Measurements from ENCODE around the gene RAPGEF4. TPM values are rescaled to one million over a fixed set of nuclear protein-coding genes. Genes with fewer than 3 reads are reported as not detected.

Gene RAPGEF4
- total and polyA plus RNA-seq, 2 of the 8 experiments (the other 6 are each of a cell fraction or from before 2014, with no cell fraction given), result 1.2 to 2.6 TPM

DNA sequence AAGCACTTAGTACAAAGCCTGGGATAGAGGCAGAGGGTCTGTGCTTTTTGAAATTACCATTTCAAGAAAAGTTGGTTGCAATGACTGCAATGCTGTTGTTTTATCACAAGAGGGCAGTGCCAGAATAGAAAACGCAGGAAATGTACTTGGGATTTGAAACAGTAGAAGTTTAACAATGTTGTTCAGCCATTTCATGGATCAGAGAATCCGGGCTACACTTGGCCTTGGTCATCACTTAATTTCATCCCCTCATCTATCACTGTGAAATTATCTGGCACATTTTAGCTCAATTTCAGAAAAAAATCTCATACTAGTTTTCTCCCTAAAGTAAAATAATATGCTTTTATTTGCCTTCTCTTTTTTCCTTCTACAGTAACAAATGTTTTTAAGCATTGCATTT, 70.8 kb downstream of the RAPGEF4 start:
- H3K4ac ChIP-seq (replicated peaks; ENCODE audit: insufficient read length, low read depth, low read length), result no peak overlapping the region
- H3K4me2 ChIP-seq (ENCODE audit: insufficient read depth in 1 of 2, low read depth in 2 of 2, low read length in 2 of 2), result no peak overlapping the region
- peak; percentile 92 for FAIRE-seq

More for the DNA sequence above, 70.8 kb downstream of the RAPGEF4 start:
- peaks cover 13 to 15% of the 10 kb centered on the region in 2 experiments for H3K9me3 ChIP-seq (ENCODE audit: insufficient read depth in 2 of 2, low read depth in 1 of 2, low read length in 1 of 2)
- no peak overlapping the region for H2BK12ac ChIP-seq (ENCODE audit: low read depth, low read length)
- no peak overlapping the region for H3K14ac ChIP-seq (ENCODE audit: insufficient read length)
- H3K23me2 ChIP-seq (ENCODE audit: low read depth, low read length), result no peaks in the 10 kb centered on the region; the same call in 1 of the 2 replicates
- no peak overlapping the region for H3K27ac ChIP-seq (ENCODE audit: low read depth, low read length)
- H4K20me1 ChIP-seq (replicated peaks in 1 of 2; ENCODE audit: control insufficient read depth in 1 of 2, insufficient read depth in 2 of 2, low read length in 2 of 2), result no peaks in the 10 kb centered on the region
- H3K23ac ChIP-seq (ENCODE audit: insufficient read length), result no peak overlapping the region
- DNase-seq (ENCODE audit: low read depth in 1 of 2, low spot score in 2 of 2), result no peak
- peak overlapping the region; percentile 27; the same call in 1 of the 2 replicates for H2AFZ ChIP-seq (ENCODE audit: low read length)
- no peak overlapping the region for H4K91ac ChIP-seq (replicated peaks; ENCODE audit: insufficient read length, low read length)
- no peak overlapping the region for H4K5ac ChIP-seq (ENCODE audit: insufficient read length, low read depth, low read length)
- no peak for TF ChIP-seq SUZ12 (IDR thresholded peaks at IDR 0.05; ENCODE audit: low read length)
- TF ChIP-seq ATF3 (IDR thresholded peaks at IDR 0.05; ENCODE audit: insufficient read depth, low read depth, low read length), result no peak
- no peak for TF ChIP-seq CREB1 (IDR thresholded peaks at IDR 0.05)
- TF ChIP-seq FOSL1 (IDR thresholded peaks at IDR 0.05; ENCODE audit: insufficient read depth, low read depth, low read length), result no peak
- TF ChIP-seq YY1 (IDR thresholded peaks at IDR 0.05; ENCODE audit: low read depth, low read length), result peak; percentile 42; the same call in 1 of the 2 replicates
- no peak for TF ChIP-seq KDM5A (IDR thresholded peaks at IDR 0.05; ENCODE audit: low read length)
- TF ChIP-seq BACH1 (IDR thresholded peaks at IDR 0.05; ENCODE audit: low read length), result no peak
- peak; percentile 91 to 93 for TF ChIP-seq RAD21 (IDR thresholded peaks at IDR 0.05 in 1 of 2, conservative IDR thresholded peaks at IDR 0.05 in 1 of 2; ENCODE audit: low read depth in 2 of 2, low read length in 2 of 2)
- TF ChIP-seq CTCF (IDR thresholded peaks at IDR 0.05; ENCODE audit: control extremely low read depth in 1 of 3, insufficient read depth in 1 of 3, low read depth in 1 of 3, low read length in 3 of 3), result peak in 2 of 3 experiments; percentile 67 to 86; a peak in 3 of 4 replicates
- peak; percentile 12; the same call in 1 of the 2 replicates for TF ChIP-seq CEBPB (IDR thresholded peaks at IDR 0.05; ENCODE audit: low read depth, low read length)
- H2BK5ac ChIP-seq (ENCODE audit: low read depth, low read length), result no peak overlapping the region
- no peaks in the 10 kb centered on the region for H3K36me3 ChIP-seq (ENCODE audit: control insufficient read depth in 2 of 4, insufficient read depth in 4 of 4, low read length in 3 of 4)
- no peak overlapping the region for H3K18ac ChIP-seq (ENCODE audit: extremely low read depth, low read length)
- WGBS, 2 experiments (ENCODE audit: extremely low coverage in 1 of 2, insufficient coverage in 1 of 2, insufficient read length in 1 of 2, insufficient replicate concordance in 2 of 2, low coverage in 1 of 2, low lambda C conversion rate in 2 of 2, missing lambda C conversion rate in 1 of 2), result 29% methylated on average over 2 of the region's 2 CpGs; no CpG with 5 or more reads in 1 of the 2 experiments
- ChIA-PET CTCF (ENCODE audit: partially characterized antibody) (interaction anchor here (0.7 to 3.3 kb wide), 38 partner anchors 8 to 854 kb away, joined by 3 to 27 read pairs (median 4); no protein-coding TSS in a partner anchor), POLR2A (ENCODE audit: partially characterized antibody) (no interaction called here)
- no peak overlapping the region for H3K4me3 ChIP-seq (ENCODE audit: extremely low read depth in 1 of 4, insufficient read depth in 2 of 4, low read depth in 3 of 4, low read length in 4 of 4)
- H3K27me3 ChIP-seq (replicated peaks in 1 of 4; ENCODE audit: control insufficient read depth in 3 of 4, extremely low read depth in 1 of 4, insufficient read depth in 3 of 4, low read length in 3 of 4), result no peaks in the 10 kb centered on the region
- H3K79me1 ChIP-seq (ENCODE audit: low read depth, low read length), result no peaks in the 10 kb centered on the region
- no peak overlapping the region for H2BK15ac ChIP-seq (ENCODE audit: low read length)
- H2BK20ac ChIP-seq (ENCODE audit: low read length), result no peak overlapping the region
- H3K4me1 ChIP-seq (replicated peaks in 1 of 4; ENCODE audit: control insufficient read depth in 3 of 4, insufficient read depth in 4 of 4, low read length in 3 of 4), result no peaks in the 10 kb centered on the region
- no peak overlapping the region for H3K56ac ChIP-seq (replicated peaks; ENCODE audit: insufficient read length, low read depth, low read length)
- H2AK5ac ChIP-seq (ENCODE audit: low read depth, low read length), result no peak overlapping the region
- no peak overlapping the region for H3K9ac ChIP-seq (replicated peaks in 1 of 4; ENCODE audit: extremely low read depth in 1 of 4, low read depth in 3 of 4, low read length in 3 of 4)
- H2BK120ac ChIP-seq (replicated peaks; ENCODE audit: low read depth, low read length), result no peak overlapping the region
- H4K8ac ChIP-seq (ENCODE audit: extremely low read depth, insufficient read depth, low read length), result no peak overlapping the region
- no peaks in the 10 kb centered on the region for H3K79me2 ChIP-seq (ENCODE audit: control insufficient read depth in 1 of 2, insufficient read depth in 2 of 2, low read length in 2 of 2)

Data from H1 (cell line).